GM21786 (cell line): ENCODE measurements around the gene SPAG9.
"Not testable (repeated sequence)": the region's sequence is repeated elsewhere in the genome, so short reads cannot be mapped to it uniquely, and the experiment has no call there.

ENCODE experiments used
- ATAC-seq: cut with Tn5 transposase; IDR thresholded peaks from one replicate; pipeline ENCODE4 v1.9.1; 2021; ENCODE audit not compliant: unreplicated experiment

SPAG9 gene

DNA sequence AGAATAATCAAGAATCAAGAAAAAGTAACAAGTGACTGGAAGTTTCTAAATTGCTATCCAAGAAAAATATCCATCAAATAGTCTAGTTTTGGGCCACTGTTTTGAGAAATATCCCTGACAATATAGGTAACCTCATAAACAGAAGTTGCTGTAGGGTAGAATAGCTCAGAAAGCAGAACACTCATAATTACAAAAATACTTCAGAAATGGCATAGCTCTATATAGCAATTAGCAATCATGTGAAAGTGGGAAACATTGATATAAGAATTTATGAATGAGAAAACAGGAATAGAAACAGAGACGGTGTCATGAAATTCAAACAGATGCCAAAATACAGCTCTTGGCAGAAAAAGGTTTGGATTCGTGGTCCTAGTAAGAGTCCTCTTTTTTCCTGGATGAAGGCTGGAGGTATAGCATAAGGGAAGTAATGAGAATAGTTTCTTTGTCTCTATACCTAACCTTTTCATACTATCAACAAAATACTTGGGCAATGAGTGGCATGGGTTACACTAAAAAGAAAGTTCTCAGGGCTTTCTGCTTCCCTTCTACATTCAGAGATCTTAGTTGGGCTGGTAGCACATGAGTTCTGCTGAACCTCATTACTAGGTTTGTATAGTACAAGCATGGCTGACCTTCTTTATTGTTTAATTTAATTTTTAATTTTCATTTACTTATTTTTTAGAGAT is 33.5 kb downstream of the SPAG9 start:
- no peak for ATAC-seq

DNA sequence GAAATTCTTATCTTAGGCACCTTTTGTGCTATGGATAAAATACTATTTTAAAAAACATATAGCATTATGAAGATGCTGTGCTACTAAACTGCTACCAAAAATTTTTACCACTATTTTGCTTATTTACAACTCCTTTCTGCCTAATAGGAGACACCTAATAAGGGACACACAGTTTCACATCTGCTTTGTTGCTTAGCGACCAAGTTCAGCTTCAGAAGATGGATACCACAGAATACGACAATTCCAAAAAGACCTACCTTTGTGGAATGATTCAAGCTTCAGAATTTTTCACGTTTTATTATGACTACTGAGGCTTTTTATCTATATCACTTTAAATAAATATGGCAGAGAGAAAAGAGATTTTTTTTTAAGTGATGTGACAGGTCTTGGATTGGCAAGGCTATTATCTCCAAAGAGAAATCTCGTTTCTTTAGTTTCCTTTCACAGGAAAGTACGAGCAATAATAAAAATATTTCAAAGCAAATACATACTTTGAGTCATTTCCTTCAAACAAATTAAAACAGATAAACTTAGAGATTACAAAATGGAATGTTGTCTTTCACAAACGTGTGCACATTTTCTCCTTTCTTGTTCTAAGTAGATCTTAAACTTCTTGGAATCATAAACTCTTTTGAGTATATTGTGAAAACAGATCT is 35.4 kb downstream of the SPAG9 start:
- no peak for ATAC-seq

DNA sequence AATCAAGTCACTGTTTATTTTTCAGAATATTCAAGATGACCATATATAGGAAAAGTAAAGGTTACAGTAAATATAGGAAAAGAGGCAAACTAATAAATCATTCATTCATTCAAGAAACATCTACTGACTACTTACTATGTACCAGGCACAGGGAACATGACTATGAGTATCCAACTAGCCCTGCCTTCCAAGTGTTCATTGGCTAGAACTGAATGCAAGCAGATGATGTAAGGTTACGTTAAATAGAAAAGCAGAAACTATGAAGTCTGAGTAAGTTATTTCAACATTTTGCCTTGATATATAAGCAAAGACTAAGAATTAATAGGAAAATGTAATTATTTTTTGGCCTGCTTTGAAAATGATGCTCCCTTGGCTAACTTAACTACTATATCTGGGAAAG is 36.7 kb downstream of the SPAG9 start:
- ATAC-seq, result no peak

DNA sequence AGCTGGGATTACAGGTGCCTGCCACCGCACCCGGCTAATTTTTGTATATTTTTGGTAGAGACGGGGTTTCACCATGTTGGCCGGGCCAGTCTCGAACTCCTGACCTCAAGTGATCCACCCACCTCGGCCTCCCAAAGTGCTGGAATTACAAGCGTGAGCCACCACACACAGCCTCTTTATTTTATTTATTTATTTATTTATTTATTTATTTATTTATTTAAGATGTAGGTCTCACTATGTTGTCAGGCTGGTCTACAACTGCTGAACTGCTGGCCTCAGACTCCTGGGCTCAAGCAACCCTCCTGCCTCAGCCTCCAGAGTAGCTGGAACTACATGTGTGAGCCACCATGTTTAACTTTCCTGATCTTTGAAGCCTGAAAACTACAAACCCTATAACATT is 37.3 kb downstream of the SPAG9 start:
- not testable (repeated sequence) for ATAC-seq

DNA sequence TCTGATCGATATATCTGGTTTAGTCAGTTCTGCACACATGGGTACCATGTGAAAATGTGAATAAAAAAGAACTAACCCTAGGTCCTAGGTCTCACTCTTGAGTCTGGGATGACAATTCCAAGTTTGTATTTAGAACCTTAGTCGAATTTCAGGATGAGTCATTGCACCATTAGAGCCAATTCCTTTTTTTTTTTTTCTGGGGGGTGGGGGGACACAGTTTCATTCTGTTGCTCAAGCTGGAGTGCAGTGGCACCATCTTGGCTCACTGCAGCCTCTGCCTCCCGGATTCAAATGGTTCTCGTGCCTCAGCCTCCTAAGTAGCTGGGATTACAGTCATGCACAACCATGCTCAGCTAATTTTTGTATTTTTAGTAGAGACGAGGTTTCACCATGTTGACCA is 41.6 kb downstream of the SPAG9 start:
- no peak for ATAC-seq

DNA sequence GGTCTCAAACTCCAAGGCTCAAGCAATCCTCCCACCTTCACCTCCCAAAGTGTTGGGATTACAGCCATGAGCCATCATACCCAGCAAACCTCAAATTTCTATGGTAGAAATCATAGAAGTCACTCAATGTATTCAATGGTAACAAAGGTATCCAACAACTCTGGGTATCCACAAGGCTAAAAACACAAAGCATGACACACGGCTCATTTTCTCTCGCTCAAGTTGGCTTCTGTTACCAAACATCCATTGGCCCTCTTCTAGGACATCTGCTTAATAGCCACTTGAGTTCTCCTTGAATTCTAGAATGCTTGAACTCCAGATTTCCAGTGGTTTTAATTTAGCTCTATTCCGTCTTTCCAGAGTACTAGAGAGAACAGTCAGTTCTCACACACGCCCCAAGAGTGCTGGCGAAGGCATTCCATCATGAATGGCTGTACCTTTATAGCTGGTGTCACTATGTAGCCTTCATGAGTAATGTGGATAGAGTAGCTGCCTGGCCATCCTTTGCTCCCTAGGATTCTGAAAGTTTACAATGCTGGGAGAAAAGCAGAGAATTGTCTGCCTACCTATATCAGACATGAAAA is 42.6 kb downstream of the SPAG9 start:
- no peak for ATAC-seq

DNA sequence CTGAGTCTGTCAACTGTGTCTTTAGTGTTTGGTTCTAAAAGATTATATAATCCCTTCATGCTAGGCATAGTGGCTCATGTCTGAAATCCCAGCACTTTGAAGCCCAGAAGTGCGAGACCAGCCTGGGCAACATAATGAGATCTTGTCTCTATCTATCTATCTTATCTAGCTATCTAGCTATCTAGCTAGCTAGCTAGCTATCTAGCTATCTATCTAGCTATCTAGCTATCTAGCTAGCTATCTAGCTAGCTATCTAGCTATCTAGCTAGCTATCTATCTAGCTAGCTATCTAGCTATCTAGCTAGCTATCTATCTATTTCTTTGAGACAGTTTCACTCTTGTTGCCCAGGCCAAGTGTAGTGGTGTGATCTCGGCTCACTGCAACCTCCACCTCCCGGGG is 43.8 kb downstream of the SPAG9 start:
- ATAC-seq, result no peak

DNA sequence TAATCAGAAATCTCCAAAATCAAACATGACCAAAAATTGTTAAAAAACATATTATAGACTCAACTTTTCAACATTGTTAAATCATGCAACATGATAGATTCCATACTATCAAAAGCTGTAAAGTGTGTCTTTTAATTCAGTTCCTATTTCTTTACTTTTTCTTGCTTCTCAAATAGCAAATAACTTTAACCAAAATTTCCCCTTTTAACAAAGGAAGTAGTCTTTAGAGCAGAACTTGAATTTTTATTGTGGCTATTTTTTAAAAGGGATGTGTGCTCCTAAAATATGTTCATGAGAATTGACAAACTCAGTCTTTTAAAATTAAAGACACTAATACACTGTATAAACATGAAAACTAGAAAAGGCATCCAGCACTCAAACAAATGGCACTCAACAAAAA is 49.1 kb downstream of the SPAG9 start:
- no peak for ATAC-seq

DNA sequence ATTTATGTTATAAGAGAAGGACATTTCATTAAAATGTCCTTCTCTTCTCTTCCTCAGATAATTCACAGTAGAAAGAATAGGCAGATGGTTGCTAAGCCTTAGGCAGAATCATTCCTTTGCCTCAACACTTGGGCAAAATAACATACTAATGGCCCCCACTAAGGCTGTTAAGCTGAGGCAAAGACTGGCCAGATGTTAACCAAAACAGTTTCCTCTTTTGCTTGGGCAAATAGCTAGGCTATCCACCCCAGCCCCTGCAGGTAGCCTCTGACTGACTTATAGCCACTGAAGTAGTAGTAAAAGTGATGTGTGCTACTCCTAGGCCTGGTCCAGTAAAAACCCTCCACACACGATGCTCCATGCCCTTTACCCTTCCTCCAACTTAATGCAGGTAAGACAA is 55.2 kb downstream of the SPAG9 start:
- no peak for ATAC-seq

DNA sequence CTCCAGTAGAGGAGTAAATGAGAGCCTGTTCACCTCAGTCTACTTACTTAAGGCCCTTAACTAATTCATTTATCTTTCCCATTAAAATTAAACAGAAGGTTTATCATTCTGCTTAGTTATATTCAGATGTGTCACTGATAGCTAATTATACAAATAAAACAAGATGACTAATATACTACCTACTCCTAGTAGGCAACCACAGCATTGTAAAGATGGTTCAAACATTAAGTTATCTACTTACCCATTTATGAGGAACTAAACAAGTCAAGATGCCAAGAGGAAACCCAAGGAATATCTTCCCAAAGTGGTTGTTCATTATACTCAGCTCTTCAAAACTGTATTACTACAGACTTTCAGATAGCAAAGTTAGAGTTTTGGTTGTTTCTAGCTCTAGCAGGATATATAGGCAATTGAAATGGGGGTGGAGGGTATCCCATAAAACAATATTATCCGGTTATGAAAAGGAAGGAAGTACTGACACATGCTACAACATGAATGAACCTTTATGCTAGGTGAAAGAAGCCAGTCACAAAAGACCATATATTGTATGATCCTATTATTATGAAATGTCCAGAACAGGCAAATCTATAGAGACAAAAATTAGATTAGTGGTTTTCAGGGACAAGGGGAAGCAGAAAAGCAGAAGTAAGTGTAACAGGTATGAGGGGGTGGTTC is 56.5 kb downstream of the SPAG9 start:
- no peak for ATAC-seq

DNA sequence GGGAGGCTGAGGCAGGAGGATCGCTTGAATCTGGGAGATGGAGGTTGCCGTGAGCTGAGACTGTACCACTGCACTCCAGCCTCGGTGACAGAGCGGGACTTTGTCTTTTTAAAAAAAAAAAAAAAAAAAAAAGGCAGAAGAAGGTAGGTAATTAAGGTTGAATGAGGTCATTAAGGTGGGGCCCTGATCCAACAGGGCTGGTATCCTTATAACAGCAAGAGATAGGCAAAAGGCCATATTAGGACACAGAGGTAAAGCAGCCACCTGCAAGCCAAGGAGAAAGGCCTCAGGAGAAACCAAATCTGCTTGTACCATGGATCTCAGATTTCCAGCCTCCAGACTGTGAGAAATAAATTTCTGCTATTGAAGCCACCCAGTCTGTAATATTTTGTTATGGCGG is 60.3 kb downstream of the SPAG9 start:
- no peak for ATAC-seq

DNA sequence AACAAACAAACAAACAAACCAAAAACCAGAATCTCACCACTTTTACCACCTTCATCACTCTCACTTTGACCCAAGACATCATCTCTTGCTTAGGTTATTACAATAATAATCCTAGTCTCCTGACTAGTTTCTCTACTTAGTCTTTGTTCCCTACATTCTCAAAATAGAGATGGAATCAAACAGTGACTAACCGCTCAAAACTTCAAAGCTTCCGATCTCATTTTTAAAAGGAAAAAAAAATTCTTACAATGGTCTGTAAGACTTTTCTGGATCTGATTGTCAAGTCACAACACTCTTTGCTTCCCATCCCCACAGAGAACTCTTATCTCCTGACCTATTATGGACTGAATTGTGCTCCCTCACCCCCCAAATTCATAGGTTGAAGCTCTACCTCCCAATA is 60.9 kb downstream of the SPAG9 start:
- ATAC-seq, result no peak

DNA sequence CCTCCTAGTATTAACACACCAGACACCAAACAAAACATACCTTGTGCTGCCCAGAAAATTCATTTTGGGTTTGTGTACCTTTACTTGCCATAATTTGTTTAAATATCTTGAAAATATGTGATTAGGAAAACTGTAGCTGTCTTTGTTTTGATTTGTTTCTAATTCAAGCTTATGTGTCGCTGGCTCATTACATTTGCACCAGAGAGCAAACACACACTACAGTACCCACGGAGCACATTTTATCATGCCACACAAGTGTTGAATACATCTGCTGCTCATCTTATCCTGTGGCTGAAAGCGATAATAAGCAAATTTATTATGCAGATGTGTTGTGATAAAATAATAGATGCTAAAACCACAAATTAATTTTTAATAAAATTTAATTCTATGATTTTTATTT is 63.1 kb downstream of the SPAG9 start:
- ATAC-seq, result no peak

DNA sequence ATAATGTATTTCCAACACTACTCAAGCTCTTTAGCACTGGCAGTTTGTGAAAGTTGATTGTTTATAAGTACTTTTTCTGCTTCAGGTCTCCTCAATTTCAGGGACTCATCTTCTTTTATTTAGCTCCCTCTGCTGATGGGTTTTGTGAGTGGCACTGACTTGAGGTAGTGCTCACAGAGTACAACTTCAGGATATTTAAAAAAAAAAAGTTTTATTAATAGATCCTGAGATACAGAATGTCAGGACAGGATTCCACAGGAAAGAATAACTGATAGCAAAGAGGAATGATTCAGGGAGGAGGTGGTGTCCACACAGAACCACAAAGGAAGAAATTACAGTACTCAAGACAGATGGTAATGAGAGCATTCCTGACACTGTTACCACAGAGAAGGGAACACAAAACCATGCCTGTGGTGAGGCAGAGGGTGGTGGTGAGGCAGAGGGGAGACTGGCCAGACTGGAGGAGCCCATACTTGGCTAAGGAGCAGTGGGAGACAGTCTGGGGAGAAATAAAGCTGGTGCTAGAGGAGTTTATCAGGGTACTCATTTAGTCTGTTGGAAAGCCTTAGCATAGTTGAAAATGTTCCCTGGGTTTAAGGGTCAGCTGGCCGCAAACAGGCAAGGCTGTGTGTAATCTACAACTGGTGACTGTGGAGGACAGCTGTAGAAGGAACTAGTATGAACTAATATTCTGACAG is 63.7 kb downstream of the SPAG9 start:
- ATAC-seq, result no peak

DNA sequence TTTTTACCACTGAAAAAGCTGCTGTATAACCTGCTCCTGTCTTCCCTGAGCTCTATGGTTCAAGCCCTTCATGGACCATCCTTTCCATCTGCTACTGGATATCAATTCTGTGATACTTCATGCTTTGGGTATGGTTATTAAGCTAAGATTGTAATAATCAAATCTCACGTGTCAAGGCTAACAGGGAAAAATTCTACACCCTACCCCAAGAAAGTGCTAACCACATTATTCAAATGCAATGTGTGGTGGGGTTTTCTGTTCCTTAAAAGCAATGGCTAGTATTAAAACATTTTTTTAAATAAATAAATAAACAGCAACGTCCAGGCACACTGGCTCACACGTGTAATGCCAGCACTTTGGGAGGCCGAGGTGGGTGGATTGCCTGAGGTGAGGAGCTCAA is 65.9 kb downstream of the SPAG9 start:
- ATAC-seq, result no peak

DNA sequence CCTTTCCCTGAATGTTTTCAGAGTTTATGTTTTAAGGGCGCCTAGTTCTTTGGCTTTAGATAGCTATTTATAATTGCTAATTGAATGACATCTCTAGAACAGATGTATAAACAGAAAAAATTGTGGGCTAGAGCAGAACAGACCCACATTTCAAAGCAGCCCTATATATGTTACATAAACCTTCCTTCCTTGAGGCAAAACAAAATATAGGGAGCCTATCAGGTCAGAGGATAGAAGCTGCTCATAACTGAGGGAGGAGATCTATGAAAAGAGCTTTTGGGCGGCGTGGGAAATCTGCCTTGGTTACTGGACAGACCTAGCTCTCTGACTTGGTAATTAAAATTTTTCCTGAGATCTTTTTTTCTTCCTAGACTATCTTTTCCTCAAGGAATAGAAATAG is 68.4 kb downstream of the SPAG9 start:
- no peak for ATAC-seq

DNA sequence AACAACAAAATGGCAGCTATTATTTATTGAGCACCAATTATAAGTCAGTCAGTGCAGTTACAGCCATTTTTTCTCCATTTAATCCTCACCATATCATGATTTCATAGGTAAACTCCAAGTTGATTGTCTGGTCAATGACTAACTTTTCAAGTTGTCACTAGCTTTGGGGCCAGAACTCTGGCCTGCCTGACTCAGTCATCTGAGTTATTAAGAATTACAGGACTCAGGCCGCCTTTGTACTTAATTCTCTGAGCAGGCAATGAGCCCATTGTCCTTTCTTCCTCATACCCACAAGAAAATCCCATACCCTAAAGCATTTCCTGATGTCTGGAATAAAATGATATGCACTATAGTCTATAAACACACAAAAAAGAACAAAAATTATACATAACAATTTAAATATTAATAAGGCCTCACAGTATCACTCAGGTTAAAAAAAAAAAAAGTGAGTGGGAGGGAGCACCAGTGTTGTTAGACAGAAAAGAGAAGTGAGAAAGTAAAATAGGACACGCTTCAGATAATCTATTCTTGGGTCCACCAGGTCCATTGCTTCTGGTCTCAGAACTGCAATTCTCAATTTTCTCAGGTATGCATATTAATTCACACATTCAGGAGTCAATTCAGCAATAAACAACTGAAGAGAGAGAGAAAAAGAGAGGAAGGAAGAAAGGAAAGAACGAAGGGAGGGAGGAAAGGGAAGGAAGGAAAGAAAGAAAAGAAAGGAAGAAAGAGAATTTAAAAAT is 70.2 kb downstream of the SPAG9 start:
- peak; percentile 84 for ATAC-seq

DNA sequence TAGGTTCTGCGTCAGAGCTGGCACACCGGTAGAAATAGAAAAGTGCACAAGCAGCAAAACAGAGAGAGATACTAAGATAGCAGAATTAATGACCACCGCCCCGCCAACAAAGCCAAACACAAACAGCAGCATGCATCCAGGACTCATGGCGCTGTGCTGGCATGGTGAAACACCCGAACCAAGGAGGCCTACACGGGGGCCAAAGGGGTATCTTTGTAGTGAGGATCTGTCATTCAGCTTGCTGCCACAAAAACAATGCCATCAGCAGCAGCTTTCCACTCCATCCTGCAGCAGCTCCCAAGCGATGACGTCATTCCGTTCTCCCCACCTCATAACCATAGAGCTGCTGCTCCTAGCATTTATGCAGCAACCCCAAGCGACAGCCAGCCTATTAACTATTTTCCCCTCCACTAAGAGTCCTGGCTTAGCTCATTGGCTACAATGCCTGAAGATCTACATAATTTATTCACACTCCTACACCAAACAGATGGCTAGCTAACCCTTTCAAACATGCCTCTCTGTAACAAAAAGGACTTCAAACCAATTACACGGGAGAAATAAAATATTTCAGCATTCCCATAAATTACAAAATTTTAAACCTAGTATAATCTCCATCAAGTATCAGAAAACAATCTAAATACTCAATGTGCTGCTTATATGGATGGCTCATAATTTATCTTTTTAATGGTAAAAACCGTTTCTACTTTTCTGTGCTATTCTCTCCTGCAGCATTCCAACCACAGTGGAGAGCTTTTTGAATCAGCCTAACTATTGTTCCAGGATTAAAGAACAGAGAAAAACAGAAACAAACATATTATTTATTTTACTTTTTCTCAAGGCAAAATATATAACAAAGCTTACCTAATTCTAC is 73.9 kb downstream of the SPAG9 start:
- no peak for ATAC-seq

DNA sequence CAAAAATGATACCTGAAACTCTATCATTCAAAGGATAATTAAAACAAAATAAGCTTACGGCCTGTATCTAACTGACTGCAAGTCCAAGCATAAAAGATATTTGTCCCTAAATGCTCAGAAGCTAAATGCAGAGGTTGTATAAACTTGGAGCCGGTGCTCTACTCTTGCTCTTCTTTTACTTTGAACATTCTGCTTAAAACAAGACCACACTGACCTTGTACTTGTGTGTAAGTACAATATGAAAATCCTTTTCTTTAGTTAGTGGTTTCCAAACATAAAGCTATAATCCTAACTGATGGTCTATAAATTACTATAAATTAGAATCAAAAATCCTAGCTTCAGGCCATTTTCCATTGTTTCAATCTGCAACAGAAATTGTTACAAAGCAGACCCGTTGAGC is 74.6 kb downstream of the SPAG9 start:
- ATAC-seq, result no peak

DNA sequence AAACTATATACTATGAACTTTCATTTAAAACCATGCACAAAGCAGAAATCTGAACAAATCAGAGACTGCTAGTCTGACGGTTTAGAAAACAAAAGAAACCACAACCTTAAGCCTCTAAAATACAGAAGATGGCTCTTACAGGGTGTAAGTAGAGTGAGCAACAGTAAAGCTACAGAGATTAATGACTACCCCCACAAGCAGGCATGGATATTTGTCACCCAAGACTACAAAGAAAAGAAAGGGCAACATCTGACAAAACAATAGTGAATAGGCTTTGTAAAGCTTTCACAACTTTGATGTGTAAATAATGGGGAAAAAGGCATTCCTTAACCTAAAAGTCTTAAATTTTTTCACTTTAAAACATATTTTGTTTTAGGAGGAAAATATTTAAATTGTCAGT is 75.0 kb downstream of the SPAG9 start:
- ATAC-seq, result no peak
